Keratinocyte (primary cell): Measurements from ENCODE around the gene TRAPPC2. TPM values are rescaled to one million over a fixed set of nuclear protein-coding genes. Genes with fewer than 3 reads are reported as not detected.

Experiments used
- DNase-seq: peaks from one replicate; pipeline ENCODE4 v3.0.0-alpha.2; 2011; ENCODE audit warnings: low read depth, missing footprints, low spot score
- FAIRE-seq: peaks from 2 replicates; lab custom pipeline; 2011; peaks lifted over from hg19 to GRCh38; lab: Jason Lieb, UNC
- H2AFZ ChIP-seq: 2 replicates; pipeline ENCODE4 v1.6.0; 2012; ENCODE audit warnings: low read length, control low read depth, inconsistent platforms; ENCODE audit not compliant: control insufficient read depth
- H3K27ac ChIP-seq: 2 replicates; pipeline ENCODE4 v1.5.1; 2011; ENCODE audit warnings: low read length; ENCODE audit not compliant: control insufficient read depth, insufficient read depth
- H3K27me3 ChIP-seq: 3 replicates; pipeline ENCODE4 v1.6.0; 2011; ENCODE audit warnings: low read length; ENCODE audit not compliant: control insufficient read depth, insufficient read depth; ENCODE audit errors: extremely low read depth
- H3K36me3 ChIP-seq, 2 experiments: 2 replicates in 1 of 2; 3 replicates in 1 of 2; pipeline ENCODE4 v1.5.1; 2011; ENCODE audit warnings: low read length in 2 of 2, mild to moderate bottlenecking in 1 of 2; ENCODE audit not compliant: control insufficient read depth in 2 of 2, insufficient read depth in 2 of 2; ENCODE audit errors: extremely low read depth in 1 of 2
- H3K4me1 ChIP-seq: 3 replicates; pipeline ENCODE4 v1.5.1; 2011; ENCODE audit warnings: low read length; ENCODE audit not compliant: control insufficient read depth, insufficient read depth; ENCODE audit errors: extremely low read depth
- H3K4me2 ChIP-seq: 3 replicates; pipeline ENCODE4 v1.6.0; 2011; ENCODE audit warnings: low read depth, low read length; ENCODE audit not compliant: control insufficient read depth, insufficient read depth; ENCODE audit errors: extremely low read depth
- H3K4me3 ChIP-seq, 3 experiments: fragments of 200-600 bp in 1 of 3; sonication (generic) in 1 of 3; 2 replicates in 2 of 3; 3 replicates in 1 of 3; pipeline ENCODE4 v1.5.1; 2011 to 2016; ENCODE audit warnings: low read length in 3 of 3, mild to moderate bottlenecking in 3 of 3, control low read depth in 2 of 3, inconsistent platforms in 1 of 3, low read depth in 1 of 3, mixed read lengths in 1 of 3, mixed run types in 1 of 3, moderate library complexity in 1 of 3; ENCODE audit not compliant: control insufficient read depth in 2 of 3, insufficient read depth in 2 of 3; ENCODE audit errors: extremely low read depth in 1 of 3
- H3K79me2 ChIP-seq: 2 replicates; pipeline ENCODE4 v1.6.0; 2012; ENCODE audit warnings: low read length; ENCODE audit not compliant: control insufficient read depth, insufficient read depth
- H3K9ac ChIP-seq: 3 replicates; pipeline ENCODE4 v1.6.0; 2011; ENCODE audit warnings: low read length; ENCODE audit not compliant: control insufficient read depth, insufficient read depth; ENCODE audit errors: extremely low read depth
- H3K9me1 ChIP-seq: 3 replicates; pipeline ENCODE4 v1.6.0; 2011; ENCODE audit warnings: low read length; ENCODE audit not compliant: control insufficient read depth, insufficient read depth; ENCODE audit errors: extremely low read depth
- H3K9me3 ChIP-seq: 2 replicates; pipeline ENCODE4 v1.5.1; 2012; ENCODE audit warnings: low read depth, low read length; ENCODE audit not compliant: control insufficient read depth
- H4K20me1 ChIP-seq: 3 replicates; pipeline ENCODE4 v1.6.0; 2011; ENCODE audit warnings: low read length; ENCODE audit not compliant: control insufficient read depth, insufficient read depth; ENCODE audit errors: extremely low read depth
- CTCF ChIP-seq, 3 experiments: IDR thresholded peaks in 1 of 3; conservative IDR thresholded peaks in 1 of 3; optimal IDR thresholded peaks in 1 of 3; 2 replicates in 2 of 3; 3 replicates in 1 of 3; pipeline versions ENCODE3 to v1.5.1; 2011; ENCODE audit warnings: low read length in 3 of 3, mild to moderate bottlenecking in 3 of 3, moderate library complexity in 2 of 3, control low read depth in 1 of 3, inconsistent platforms in 1 of 3; ENCODE audit not compliant: insufficient read depth in 2 of 3; ENCODE audit errors: extremely low read depth in 1 of 3
- EZH2 ChIP-seq: IDR thresholded peaks from one replicate; pipeline ENCODE4 v1.6.1; 2012; ENCODE audit warnings: inconsistent platforms, mild to moderate bottlenecking, low read length, moderate library complexity
- dilution Hi-C: fragments of 300-500 bp; cut with MboI; formaldehyde crosslinking; loops from one replicate; pipeline ENCODE4 v1.7.0; 2020; ENCODE audit warnings: low sequenced_read_pairs; ENCODE audit not compliant: extremely low pct_ligation_motif_present
- polyA plus RNA-seq, 5 experiments: library from polyadenylated mRNA; depleted of rRNA in 3 of 5; stranded (reverse) in 3 of 5; stranded (forward) in 1 of 5; unstranded in 1 of 5; fragments of >200 nt; gene quantifications; 1 replicate in 1 of 5; 2 replicates in 3 of 5; 3 replicates in 1 of 5; pipeline versions ENCODE4 v1.2.1 to v1.2.3, GENCODE V29; 2011 to 2012; ENCODE audit warnings: missing spikeins in 2 of 5, low read depth in 1 of 5, low replicate concordance in 1 of 5

TRAPPC2 gene
- polyA plus RNA-seq, 1 donor (not counting 4 experiments of a cell fraction or from before 2014, with no cell fraction given) = 19.0 TPM

- TF ChIP-seq CTCF (optimal IDR thresholded peaks at IDR 0.05 in 1 of 3, IDR thresholded peaks at IDR 0.05 in 1 of 3, conservative IDR thresholded peaks at IDR 0.05 in 1 of 3; ENCODE audit: extremely low read depth in 1 of 3, insufficient read depth in 2 of 3, low read length in 3 of 3) = no peak
- no peak for TF ChIP-seq EZH2
- Histone ChIP-seq H2AFZ (no peak overlapping the region), H3K27me3 (no peaks in the 10 kb centered on the region), H3K36me3 (peaks cover 0 to 5% of the 10 kb centered on the region in 2 experiments), H3K4me1 (peaks cover 22% of the 10 kb centered on the region), H4K20me1 (no peaks in the 10 kb centered on the region), H3K9me1 (peaks cover 2% of the 10 kb centered on the region), H3K4me2 (no peak overlapping the region), H3K27ac (no peak overlapping the region), H3K9ac (no peak overlapping the region), H3K9me3 (no peaks in the 10 kb centered on the region), H3K4me3 (no peak overlapping the region), H3K79me2 (peaks cover 40% of the 10 kb centered on the region)
- dilution Hi-C loops = no loop called here
- FAIRE-seq (no peak), DNase-seq (no peak)
Measured at GRCh38 chrX:13703135-13703534, 31.3 kb downstream of the TRAPPC2 start.

GRCh38 chrX:13702111-13702789, 32.2 kb downstream of the TRAPPC2 start:
- peaks cover 22% of the 10 kb centered on the region for H3K4me1 ChIP-seq
- no peaks in the 10 kb centered on the region for H3K27me3 ChIP-seq
- no peak overlapping the region for H3K9ac ChIP-seq
- no peak for DNase-seq
- no peak overlapping the region for H3K4me3 ChIP-seq
- H3K79me2 ChIP-seq = peaks cover 45% of the 10 kb centered on the region
- H3K36me3 ChIP-seq = peaks cover 0 to 3% of the 10 kb centered on the region in 2 experiments
- no peak for FAIRE-seq
- peaks cover 2% of the 10 kb centered on the region for H3K9me1 ChIP-seq
- TF ChIP-seq CTCF (optimal IDR thresholded peaks at IDR 0.05 in 1 of 3, IDR thresholded peaks at IDR 0.05 in 1 of 3, conservative IDR thresholded peaks at IDR 0.05 in 1 of 3; ENCODE audit: extremely low read depth in 1 of 3, insufficient read depth in 2 of 3, low read length in 3 of 3) (no peak), EZH2 (no peak)
- H4K20me1 ChIP-seq = no peaks in the 10 kb centered on the region
- no peak overlapping the region for H2AFZ ChIP-seq
- no peaks in the 10 kb centered on the region for H3K9me3 ChIP-seq
- no peak overlapping the region for H3K27ac ChIP-seq
- dilution Hi-C loops = no loop called here
- H3K4me2 ChIP-seq = no peak overlapping the region
